GM18867 (cell line): ENCODE measurements around the gene AGTPBP1.
"Not testable (repeated sequence)": the region's sequence is repeated elsewhere in the genome, so short reads cannot be mapped to it uniquely, and the experiment has no call there.

Source experiments
- ATAC-seq: cut with Tn5 transposase; IDR thresholded peaks from one replicate; pipeline ENCODE4 v1.9.1; 2021; ENCODE audit warnings: mild to moderate bottlenecking, moderate library complexity; ENCODE audit not compliant: unreplicated experiment

Gene AGTPBP1

DNA sequence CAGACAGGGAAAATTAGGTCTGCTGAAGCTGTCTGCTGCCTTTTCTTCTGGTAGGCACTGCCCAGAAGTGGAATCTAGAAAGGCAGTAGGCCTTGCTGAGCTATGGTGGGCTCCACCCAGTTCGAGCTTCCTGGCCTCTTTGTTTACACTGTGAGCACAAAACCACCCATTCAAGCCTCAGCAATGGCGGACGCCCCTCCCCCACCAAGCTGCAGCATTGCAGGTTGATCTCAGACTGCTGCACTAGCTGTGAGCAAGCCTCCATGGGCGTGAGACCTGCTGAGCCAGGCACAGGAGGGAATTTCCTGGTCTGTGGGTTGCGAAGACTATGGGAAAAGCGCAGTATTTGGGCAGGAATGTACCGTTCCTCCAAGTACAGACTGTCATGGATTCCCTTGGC lies 18.5 kb downstream of the AGTPBP1 start:
- ATAC-seq: no peak

DNA sequence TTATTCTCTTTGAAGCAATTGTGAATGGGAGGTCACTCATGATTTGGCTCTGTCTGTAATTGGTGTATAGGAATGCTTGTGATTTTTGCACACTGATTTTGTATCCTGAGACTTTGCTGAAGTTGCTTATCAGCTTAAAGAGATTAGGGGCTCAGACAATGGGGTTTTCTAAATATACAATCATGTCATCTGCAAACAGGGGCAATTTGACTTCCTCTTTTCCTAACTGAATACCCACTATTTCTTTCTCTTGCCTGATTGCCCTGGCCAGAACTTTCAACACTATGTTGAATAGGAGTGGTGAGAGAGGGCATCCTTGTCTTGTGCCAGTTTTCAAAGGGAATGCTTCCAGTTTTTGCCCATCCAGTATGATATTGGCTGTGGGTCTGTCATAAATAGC lies 22.3 kb downstream of the AGTPBP1 start:
- ATAC-seq: not testable (repeated sequence)

DNA sequence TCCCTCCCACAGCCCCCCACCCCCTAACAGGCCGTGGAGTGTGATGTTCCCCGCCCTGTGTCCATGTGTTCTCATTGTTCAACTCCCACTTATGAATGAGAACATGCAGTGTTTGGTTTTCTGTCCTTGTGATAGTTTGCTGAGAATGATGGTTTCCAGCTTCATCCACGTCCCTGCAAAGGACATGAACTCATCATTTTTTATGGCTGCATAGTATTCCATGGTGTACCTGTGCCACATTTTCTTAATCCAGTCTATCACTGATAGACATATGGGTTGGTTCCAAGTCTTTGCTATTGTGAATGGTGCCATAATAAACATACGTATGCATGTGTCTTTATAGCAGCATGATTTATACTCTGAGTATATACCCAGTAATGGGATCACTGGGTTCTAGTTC lies 23.9 kb downstream of the AGTPBP1 start:
- ATAC-seq: not testable (repeated sequence)

DNA sequence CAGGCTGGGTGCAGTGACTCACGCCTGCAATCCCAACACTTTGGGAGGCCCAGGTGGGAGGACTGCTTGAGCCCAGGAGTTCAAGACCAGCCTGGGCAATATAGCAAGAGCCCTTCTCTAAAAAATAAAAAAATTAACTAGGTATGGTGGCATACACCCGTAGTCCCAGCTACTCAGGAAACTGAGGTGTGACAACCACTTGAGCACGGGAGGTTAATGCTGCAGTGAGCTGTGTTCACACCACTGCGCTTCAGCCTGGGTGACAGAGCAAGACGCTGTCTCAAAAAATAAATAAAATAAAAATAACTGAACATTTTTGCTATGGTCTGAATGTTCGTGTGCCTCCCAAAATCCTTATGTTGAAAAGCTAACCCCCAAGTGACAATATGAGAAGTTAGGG lies 24.5 kb downstream of the AGTPBP1 start:
- ATAC-seq: no peak

DNA sequence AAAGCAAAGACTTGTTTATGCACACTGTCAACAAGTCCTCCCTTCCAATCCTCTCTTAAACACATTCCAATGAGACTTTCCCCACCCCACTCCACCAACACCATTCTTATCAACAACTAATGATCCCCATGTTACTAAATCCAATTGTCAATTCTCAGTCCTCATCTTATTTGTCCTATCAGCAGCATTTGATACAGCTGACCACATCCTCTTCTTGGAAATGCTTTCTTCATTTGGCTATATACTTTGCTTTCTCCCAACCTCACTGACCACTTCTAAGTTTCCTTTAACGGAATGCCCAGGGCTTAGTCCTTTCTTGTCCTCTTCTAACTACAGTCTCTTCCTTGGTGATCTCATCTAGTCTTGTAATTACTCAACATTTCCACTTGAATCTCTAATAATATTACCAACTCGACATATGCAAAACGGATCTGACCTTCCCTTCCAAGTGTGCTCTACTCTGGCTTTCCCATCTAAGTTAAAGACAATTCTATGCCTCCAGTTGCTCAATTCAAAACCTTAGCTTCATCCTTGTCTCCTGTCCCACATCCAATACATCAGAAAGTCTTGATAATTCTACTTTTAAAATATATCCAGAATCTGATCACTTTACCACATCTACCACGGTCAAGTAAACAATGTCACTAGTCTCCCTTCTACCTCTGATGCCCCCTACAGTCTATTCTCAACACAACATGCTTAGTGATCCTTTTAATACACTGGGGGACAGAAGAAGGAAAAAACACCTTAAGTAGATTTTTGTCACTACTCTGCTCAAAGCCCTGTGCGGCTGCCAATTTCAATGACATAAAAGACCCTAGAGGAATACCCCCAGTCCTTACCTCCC lies 25.5 kb downstream of the AGTPBP1 start:
- peak; percentile 79 for ATAC-seq

DNA sequence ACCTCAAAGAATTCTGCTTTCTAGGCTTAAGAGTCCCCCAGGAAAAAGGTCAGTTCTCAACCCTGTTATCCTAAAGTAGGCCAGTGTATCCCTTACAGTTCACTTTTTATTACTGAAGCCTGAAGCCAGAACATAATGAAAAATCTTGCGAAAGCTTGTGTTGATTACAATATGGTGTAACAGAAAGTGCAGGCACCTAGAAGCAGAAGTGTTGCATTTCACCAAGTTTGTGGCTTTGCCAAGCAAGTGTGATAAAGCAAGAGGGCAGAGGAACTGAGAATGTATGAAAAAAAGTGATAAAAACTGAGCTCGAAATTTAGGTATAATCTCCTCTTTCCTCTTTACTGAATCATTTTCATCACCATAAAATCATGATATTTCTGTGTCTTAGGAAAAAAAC lies 26.2 kb downstream of the AGTPBP1 start:
- ATAC-seq: peak; percentile 81

DNA sequence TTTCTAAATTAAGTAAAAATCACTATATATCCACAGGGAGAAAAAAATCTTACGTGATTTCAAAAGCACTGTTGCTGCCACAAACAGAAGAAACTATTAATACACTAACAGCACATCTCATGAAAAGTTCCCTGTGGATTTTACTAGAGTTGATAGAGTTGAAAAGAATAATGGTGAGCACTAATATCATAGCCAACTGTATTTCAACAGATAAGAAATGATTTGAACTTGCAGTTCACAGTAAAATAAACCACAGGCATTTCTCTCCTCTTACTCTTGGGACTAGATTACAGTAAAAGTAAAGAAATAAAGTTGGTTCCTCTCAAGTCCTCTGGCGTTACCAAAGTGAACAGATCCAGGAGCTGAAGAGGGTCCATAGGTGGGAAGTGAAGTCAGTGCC lies 27.9 kb downstream of the AGTPBP1 start:
- no peak for ATAC-seq

DNA sequence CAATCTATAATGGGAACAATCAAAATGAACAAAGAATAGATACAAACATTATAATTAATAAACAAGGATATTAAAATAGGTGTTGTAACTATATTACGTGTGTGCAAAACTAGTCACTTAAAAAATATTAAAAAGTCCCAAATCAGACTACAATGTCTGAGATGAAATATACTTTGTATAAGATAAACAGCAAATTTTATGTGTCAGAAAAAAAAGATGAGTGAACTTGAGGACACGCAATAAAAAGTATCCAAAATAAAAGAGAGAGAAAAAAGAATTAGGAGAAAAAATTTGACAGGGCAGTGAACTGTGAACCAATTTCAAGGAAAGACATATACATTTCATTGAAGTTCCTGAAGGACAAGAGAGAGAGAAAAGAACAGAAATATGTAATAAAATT lies 37.0 kb downstream of the AGTPBP1 start:
- no peak for ATAC-seq

DNA sequence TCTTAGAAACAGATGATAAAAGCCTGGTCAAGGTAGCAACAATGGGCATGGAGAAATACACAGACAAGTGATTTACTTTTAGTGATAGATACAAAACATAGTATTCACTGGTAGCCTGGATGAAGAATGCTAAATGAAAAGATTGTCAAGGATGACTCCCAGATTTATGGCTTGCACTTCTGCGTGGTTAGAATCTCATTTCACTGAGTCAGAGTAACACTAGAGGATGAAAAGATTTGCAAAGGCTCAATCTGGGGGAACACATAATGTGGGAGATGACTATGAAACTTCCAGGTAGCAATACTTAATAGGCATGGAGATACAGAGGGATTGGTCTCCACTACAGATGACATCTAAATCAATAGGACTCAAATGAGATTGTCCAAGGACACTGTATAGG lies 38.4 kb downstream of the AGTPBP1 start:
- ATAC-seq: no peak

DNA sequence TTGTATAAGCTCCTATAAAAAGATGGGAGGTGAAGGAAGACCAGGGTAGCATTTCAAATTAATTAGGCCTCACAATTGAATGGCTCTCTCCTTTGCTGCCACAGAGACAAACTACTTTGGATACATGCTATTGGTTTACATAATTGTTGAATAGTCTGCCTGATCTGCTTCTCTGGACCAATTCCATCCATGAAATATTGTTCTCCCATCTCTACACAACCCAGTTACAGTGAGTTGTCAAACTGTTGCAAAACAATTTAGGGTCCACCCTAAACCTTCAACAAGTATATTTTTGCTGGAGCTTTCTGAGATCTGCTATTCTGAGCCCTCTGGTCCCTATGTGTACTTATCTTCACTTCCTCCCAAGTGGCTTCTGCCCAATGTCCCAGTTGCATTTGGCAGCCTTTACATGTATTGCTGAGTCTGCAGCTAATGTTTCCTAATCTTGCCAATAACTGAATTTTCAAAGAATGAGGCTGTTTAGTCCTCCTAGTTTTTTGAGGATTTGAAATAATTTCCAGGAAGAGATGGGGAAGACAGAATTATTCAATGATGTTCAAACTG lies 38.9 kb downstream of the AGTPBP1 start:
- ATAC-seq: no peak

DNA sequence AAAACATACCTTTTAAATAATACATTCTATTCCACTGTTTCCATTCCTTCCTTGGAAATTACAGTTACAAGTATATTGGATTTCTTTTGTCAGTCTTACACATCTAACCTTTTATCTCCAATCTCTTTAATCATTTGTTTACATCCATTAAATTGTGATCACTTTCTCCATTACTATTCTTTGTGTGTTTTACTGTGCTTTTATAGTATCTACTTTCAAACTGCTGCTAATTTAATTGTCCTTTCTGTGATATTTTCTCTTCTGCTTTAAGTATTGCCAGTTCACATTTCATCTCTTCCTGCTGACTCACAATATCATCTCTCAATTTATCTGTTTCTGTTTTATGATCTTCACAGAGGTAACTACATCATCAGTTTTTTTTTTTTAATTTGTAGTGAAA lies 39.6 kb downstream of the AGTPBP1 start:
- ATAC-seq: no peak

DNA sequence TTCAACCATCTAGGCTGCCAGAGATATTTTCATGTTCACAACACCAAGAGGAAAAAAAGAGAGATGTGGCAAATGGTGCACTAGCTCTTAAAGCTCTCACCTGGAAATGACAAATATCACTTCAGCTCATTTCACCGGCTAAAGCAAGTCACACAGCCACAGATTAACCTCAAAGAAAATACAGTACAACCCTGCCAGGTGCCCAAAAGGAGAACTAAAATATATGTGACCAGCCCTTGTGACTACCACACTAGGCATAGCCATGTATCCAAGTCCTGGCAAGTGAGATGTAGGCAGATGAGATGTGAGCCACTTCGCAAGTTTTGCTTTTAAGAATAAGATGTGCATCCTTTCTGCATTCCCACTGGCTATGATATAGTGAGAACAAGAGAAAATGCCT lies 41.4 kb downstream of the AGTPBP1 start:
- peak; percentile 33 for ATAC-seq

DNA sequence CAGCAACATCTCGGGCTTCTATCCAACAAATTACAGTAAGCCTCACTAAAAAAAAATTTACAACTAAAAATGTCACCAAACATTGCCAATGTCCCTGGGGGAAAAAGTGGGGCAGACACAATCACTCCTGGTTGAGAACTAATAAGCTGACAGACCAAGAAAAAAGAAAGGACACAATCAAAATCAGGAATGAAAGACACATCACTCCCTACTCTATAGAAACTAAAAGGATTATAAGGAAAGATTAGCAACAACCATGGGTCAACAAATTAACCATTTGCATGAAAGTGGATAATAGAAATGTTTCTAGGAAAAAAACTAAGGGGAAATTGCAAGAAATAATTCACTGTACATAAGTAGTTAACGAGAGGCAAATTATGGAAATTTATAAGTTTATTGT lies 53.4 kb downstream of the AGTPBP1 start:
- no peak for ATAC-seq

DNA sequence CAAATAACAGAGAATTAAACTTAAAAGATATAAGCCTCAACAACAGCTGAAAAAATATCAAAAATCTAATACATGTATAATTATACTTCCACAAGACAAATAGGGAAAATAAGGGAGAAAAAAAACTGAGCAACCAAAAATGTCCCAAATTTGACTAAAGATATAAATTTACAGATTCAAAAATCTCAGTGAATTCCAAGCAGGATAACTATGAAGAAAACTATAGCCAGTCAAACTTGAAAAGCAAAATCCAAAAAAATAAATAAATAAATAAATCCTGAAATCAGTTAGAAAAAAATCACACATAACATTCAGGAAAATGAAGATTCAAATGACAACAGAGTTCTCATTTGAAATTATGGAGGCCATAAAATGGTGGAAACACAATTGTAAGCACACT lies 56.7 kb downstream of the AGTPBP1 start:
- ATAC-seq: no peak

DNA sequence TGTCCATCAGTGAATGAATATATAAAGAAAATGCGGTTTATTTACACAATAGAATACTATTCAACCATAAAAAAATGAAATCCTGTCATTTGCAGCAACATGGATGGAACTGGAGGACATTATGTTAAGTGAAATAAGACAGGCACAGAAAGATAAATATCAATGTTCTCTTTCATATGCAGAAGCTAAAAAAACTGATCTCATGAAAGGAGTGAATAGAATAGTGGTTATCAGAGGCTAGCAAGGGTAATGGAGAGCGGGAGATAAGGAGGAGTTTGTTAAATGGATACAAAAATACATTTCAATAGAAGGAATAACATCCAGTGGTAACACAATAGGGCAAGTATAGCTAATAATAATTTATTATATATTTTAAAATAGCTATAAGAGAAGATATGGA lies 65.0 kb downstream of the AGTPBP1 start:
- ATAC-seq: no peak

DNA sequence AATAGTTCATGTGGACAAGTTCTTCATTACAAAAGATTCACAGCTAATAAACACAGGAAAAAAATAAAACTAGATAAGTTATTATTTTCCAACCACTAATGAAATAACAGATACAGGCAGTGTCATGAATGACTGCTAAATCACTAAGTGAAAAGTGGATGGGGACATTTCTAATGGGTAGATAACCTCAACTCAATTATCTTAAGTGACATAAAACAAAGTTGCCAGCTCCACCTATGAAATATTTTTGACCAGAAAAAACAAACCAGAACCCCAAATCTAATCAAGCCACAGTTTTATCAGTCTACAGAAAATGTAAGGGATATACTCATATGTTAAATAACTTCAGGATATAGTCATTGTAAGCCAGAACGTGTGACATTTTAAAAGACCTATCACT lies 74.4 kb downstream of the AGTPBP1 start:
- no peak for ATAC-seq

DNA sequence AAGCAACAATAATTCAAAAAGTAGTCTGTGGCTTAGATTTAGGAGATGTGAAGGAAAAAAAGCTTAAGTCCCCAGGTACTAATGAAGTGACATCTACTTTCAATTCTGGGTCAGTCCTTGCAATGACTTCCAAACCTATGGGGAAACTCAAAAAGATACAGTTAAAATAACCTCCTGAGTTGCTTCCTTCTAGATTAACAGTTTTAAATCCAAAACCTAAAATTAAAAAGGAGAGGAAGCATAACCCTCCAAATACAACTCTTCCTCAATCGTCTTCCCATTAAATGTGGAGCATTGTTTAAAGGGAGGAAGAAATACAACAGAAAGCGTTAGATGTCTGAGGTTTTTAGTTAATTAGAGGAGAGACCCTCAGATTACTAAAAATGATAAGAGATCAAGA lies 75.7 kb downstream of the AGTPBP1 start:
- no peak for ATAC-seq

DNA sequence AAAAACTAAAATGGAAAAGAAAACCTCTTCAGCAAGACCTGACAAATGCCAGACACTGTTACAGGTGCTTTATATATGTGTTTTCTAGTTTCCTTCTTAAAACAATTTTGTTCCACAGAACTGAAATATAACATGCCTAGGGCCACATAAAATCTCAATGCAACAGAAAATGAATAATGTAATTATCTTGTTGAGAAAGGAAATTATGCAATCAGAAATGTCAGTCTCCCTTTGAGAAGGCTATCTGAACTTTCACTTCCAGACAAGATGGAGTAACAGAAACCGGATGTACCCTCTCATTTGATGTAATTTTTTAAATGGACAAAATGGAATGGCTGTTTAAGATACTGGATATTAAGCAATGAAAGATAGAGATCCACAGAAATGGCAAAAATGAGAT lies 79.2 kb downstream of the AGTPBP1 start:
- no peak for ATAC-seq

DNA sequence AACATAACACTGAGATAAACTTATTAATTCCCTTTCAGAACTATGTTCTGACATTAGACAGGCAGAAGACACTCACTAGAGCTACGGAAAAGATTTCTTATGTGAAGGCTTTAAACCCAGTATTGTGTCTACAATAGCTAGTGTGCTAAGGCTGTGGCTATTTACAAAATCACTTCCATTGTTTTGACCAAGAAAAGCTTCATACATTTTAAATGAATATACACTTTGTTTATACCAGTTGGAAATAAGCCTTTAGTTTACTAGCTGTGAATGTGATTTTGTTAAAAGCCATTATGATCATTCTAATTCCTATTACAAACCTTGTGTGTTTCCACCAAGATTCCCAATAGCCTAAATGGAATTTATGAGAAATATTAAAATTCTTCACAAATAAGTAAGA lies 83.0 kb downstream of the AGTPBP1 start:
- no peak for ATAC-seq

DNA sequence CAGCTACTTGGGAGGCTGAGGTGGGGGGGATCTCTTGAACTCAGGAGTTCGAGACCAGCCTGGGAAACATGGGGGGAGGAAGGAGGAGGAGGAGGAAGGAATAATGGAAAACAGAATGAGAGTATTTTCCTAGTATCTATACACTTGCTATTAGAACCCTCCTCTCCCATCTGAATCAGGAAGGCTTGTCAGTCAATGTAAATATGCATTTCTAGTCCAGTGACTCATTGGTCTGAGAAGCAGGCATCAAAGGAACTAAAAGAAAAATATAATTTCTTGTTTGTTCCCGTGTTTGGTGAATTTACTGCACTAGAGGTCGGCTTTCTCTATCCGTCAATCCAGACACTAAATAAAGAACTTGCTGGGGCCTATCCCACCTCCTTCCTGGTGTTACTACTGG lies 88.6 kb downstream of the AGTPBP1 start:
- ATAC-seq: no peak

DNA sequence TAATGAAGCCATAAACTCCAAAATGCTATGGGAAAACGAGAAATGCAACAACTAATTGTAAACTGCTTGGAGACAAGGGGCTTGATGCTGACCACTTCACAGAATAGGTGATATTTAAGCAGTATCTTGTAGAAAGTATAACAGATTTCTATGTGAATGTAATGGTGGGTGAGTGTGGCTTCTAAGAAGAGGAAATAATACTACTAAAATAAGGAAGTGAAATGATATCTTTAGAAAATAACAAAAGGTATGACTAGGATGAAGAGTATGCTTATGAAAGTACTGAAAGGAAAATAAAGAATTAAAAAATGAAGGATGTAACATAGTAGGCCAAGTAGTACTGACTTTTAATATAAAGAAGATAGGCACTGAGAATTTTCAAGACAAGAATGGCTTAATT lies 94.2 kb downstream of the AGTPBP1 start:
- peak; percentile 77 for ATAC-seq

DNA sequence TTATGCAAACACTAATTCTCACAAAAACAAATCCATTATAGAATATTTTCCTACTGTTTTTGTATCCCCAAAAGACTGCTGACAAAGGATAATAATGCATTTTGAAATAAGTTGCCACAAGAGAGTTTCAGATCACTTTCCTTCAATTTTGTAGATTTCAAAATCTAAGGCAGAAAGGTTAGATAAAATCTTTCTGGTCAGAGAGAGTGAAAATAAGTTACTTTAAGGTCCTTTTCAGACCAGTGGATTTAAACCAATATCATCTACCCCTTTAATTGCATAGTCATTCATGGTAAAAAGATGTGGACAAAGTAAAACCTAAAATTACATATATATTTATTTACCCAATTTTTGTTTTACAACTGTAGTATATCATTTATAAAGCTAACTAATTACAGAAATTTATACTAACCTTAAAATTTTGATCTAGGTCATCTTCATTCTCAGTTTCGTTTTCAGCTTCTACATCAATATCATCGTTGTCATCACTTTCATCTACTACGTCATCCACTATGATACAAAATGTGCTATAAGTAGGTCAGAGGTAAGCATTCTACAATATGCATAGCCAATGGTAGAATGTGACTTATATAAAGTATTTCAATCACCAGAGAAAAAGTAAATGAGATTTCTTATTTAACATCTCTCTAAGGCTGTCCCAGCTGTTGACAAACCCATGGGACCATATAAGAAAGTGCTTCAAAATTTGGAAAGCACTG lies 95.7 kb downstream of the AGTPBP1 start:
- ATAC-seq: no peak
